HEK293T (cell line): Measurements from ENCODE around the gene KNSTRN.

ENCODE experiments used
- ARNT ChIP-seq: fragments of 450-650 bp; IDR thresholded peaks from 2 replicates; pipeline ENCODE4 v1.6.1; 2017; ENCODE audit warnings: mild to moderate bottlenecking
- BHLHE40 ChIP-seq: fragments of 450-650 bp; IDR thresholded peaks from 2 replicates; pipeline ENCODE4 v1.6.1; 2016; ENCODE audit warnings: mild to moderate bottlenecking, moderate library complexity, borderline replicate concordance
- CTBP1 ChIP-seq: fragments of 450-650 bp; IDR thresholded peaks from 2 replicates; pipeline ENCODE4 v1.6.1; 2016; ENCODE audit warnings: borderline replicate concordance
- FOXK2 ChIP-seq: fragments of 450-650 bp; IDR thresholded peaks from 2 replicates; pipeline ENCODE4 v1.6.1; 2016; ENCODE audit warnings: mild to moderate bottlenecking
- FOXM1 ChIP-seq: fragments of 450-650 bp; IDR thresholded peaks from 2 replicates; pipeline ENCODE4 v1.6.1; 2017; ENCODE audit warnings: mild to moderate bottlenecking, borderline replicate concordance
- L3MBTL2 ChIP-seq: fragments of 450-650 bp; conservative IDR thresholded peaks from 2 replicates; pipeline ENCODE4 v1.6.1; 2016; ENCODE audit warnings: mild to moderate bottlenecking
- NFRKB ChIP-seq: fragments of 450-650 bp; IDR thresholded peaks from 2 replicates; pipeline ENCODE4 v1.6.1; 2016; ENCODE audit warnings: mild to moderate bottlenecking, moderate library complexity

- TF ChIP-seq ARNT (no peak), FOXK2 (no peak), NFRKB (no peak), BHLHE40 (no peak), L3MBTL2 (no peak), CTBP1 (no peak), FOXM1 (no peak)
These were observed 7.5 kb downstream of the KNSTRN start for GRCh38 chr15:40389824-40390595.
